Measurements from ENCODE around the gene MPPED2.

DNA sequence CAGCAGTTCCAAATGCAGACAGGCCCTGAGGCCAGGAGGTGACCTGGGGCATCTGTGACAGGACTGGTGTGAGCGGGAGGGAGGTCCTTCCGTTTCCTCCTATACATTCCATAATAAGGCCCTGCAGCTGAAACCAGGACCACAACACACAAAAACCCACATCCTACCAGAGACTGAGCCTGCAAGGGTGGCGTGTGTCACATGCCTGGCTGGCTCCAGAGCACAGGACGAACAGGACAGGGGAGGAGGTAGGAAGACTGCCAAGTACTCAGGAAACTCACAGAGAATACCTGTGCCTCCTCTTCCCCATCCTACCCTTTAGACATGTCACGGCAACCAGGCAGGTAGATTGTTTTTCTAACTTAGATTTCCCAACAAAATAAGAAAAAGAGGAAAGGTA lies 159.4 kb downstream of the MPPED2 start:
- TF ChIP-seq POLR2A (IDR thresholded peaks at IDR 0.05; ENCODE audit: borderline replicate concordance, extremely low read depth, insufficient read depth, insufficient read length) = no peak
- TF ChIP-seq, protein P1, sequence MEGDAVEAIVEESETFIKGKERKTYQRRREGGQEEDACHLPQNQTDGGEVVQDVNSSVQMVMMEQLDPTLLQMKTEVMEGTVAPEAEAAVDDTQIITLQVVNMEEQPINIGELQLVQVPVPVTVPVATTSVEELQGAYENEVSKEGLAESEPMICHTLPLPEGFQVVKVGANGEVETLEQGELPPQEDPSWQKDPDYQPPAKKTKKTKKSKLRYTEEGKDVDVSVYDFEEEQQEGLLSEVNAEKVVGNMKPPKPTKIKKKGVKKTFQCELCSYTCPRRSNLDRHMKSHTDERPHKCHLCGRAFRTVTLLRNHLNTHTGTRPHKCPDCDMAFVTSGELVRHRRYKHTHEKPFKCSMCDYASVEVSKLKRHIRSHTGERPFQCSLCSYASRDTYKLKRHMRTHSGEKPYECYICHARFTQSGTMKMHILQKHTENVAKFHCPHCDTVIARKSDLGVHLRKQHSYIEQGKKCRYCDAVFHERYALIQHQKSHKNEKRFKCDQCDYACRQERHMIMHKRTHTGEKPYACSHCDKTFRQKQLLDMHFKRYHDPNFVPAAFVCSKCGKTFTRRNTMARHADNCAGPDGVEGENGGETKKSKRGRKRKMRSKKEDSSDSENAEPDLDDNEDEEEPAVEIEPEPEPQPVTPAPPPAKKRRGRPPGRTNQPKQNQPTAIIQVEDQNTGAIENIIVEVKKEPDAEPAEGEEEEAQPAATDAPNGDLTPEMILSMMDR (IDR thresholded peaks at IDR 0.05 in 2 of 3, conservative IDR thresholded peaks at IDR 0.05 in 1 of 3; ENCODE audit: borderline replicate concordance in 1 of 3, insufficient read depth in 1 of 3, low read depth in 2 of 3, low read length in 2 of 3) = no peak
- no peak for TF ChIP-seq POLR2AphosphoS5 (IDR thresholded peaks at IDR 0.05; ENCODE audit: low read depth, low read length)
- TF ChIP-seq ZNF274 (IDR thresholded peaks at IDR 0.05; ENCODE audit: low read depth, low read length) = no peak
- no peak for TF ChIP-seq SIN3A (IDR thresholded peaks at IDR 0.05; ENCODE audit: low read depth)
- TF ChIP-seq EGR1 (IDR thresholded peaks at IDR 0.05; ENCODE audit: low read depth) = no peak
- no peak for TF ChIP-seq EZH2 (IDR thresholded peaks at IDR 0.05)
- TF ChIP-seq, protein P2, sequence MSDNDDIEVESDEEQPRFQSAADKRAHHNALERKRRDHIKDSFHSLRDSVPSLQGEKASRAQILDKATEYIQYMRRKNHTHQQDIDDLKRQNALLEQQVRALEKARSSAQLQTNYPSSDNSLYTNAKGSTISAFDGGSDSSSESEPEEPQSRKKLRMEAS (IDR thresholded peaks at IDR 0.05) = no peak
- TF ChIP-seq, protein P3, sequence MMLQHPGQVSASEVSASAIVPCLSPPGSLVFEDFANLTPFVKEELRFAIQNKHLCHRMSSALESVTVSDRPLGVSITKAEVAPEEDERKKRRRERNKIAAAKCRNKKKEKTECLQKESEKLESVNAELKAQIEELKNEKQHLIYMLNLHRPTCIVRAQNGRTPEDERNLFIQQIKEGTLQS (IDR thresholded peaks at IDR 0.05) = no peak
